SK-N-SH (cell line): ENCODE measurements around the gene PAXIP1. TPM values are rescaled to one million over a fixed set of nuclear protein-coding genes. Genes with fewer than 3 reads are reported as not detected.

Experiments used
- CTCF ChIA-PET: fragments of 300-600, 350-600 bp; formaldehyde crosslinking; extraction: SDS; loops from one replicate; lab custom pipeline; 2021; lab: Yijun Ruan, JAX
- POLR2A ChIA-PET: fragments of 350-600 bp; sonication (Branson Sonifier 250); formaldehyde crosslinking; extraction: SDS; loops from one replicate; lab custom pipeline; 2020; ENCODE audit warnings: antibody characterized with exemption, inconsistent platforms; lab: Yijun Ruan, JAX
- DNase-seq: peaks from one replicate; pipeline ENCODE4 v3.0.0; 2012
- H2AFZ ChIP-seq: fragments of 200-600 bp; sonication (generic); 2 replicates; pipeline ENCODE4 v1.8.1; 2016; ENCODE audit warnings: antibody characterized with exemption, mild to moderate bottlenecking, low read depth
- H3F3A ChIP-seq: fragments of 200-600 bp; sonication (generic); replicated peaks from 2 replicates; pipeline ENCODE3; 2016; ENCODE audit warnings: antibody characterized with exemption, mild to moderate bottlenecking; ENCODE audit not compliant: insufficient read depth
- H3K27ac ChIP-seq, 2 experiments: fragments of 200-500 bp in 1 of 2; fragments of 200-600 bp in 1 of 2; sonication (Bioruptor generic) in 1 of 2; sonication (generic), shearing (Covaris generic) in 1 of 2; 2 replicates each; pipeline versions ENCODE4 v1.5.1 to v1.6.1; 2014 to 2016; ENCODE audit warnings: low read depth in 2 of 2, inconsistent platforms in 1 of 2, low read length in 1 of 2, mild to moderate bottlenecking in 1 of 2, mixed read lengths in 1 of 2
- H3K27me3 ChIP-seq: fragments of 200-600 bp; sonication (generic), shearing (Covaris generic); 2 replicates; pipeline ENCODE4 v1.6.1; 2016; ENCODE audit warnings: mixed run types; ENCODE audit not compliant: insufficient read depth
- H3K36me3 ChIP-seq, 2 experiments: fragments of 200-500 bp in 1 of 2; fragments of 200-600 bp in 1 of 2; sonication (Bioruptor generic) in 1 of 2; sonication (generic) in 1 of 2; replicated peaks in 1 of 2; 2 replicates each; pipeline versions ENCODE3 to v1.5.1; 2014 to 2016; ENCODE audit warnings: low read length in 1 of 2, mild to moderate bottlenecking in 1 of 2; ENCODE audit not compliant: insufficient read depth in 2 of 2, control insufficient read depth in 1 of 2
- H3K4me1 ChIP-seq, 2 experiments: fragments of 200-500 bp in 1 of 2; fragments of 200-600 bp in 1 of 2; sonication (Bioruptor generic) in 1 of 2; sonication (generic), shearing (Covaris generic) in 1 of 2; 2 replicates each; pipeline versions ENCODE4 v1.5.1 to v1.6.1; 2014 to 2016; ENCODE audit warnings: low read depth in 1 of 2, low read length in 1 of 2, mixed run types in 1 of 2; ENCODE audit not compliant: insufficient read depth in 2 of 2, control insufficient read depth in 1 of 2
- H3K4me2 ChIP-seq: fragments of 200-600 bp; sonication (generic), shearing (Covaris generic); 2 replicates; pipeline ENCODE4 v1.6.1; 2017; ENCODE audit warnings: mixed run types
- H3K4me3 ChIP-seq, 2 experiments: fragments of 200-500 bp in 1 of 2; fragments of 200-600 bp in 1 of 2; sonication (Bioruptor generic) in 1 of 2; sonication (generic), shearing (Covaris generic) in 1 of 2; 2 replicates each; pipeline versions ENCODE4 v1.5.1 to v1.8.1; 2014 to 2016; ENCODE audit warnings: low read depth in 2 of 2, inconsistent platforms in 1 of 2, low read length in 1 of 2, mild to moderate bottlenecking in 1 of 2, mixed read lengths in 1 of 2, moderate library complexity in 1 of 2
- H3K79me2 ChIP-seq: fragments of 200-600 bp; sonication (generic); 2 replicates; pipeline ENCODE4 v1.8.1; 2017; ENCODE audit warnings: mild to moderate bottlenecking; ENCODE audit not compliant: insufficient read depth
- H3K9ac ChIP-seq: fragments of 200-600 bp; sonication (generic); 2 replicates; pipeline ENCODE4 v1.6.1; 2017; ENCODE audit warnings: mixed run types
- H3K9me2 ChIP-seq: fragments of 200-600 bp; sonication (generic); 2 replicates; pipeline ENCODE4 v1.6.1; 2017; ENCODE audit warnings: mixed run types
- H3K9me3 ChIP-seq: fragments of 200-600 bp; sonication (generic); 2 replicates; pipeline ENCODE4 v1.6.1; 2017; ENCODE audit warnings: mixed run types, mild to moderate bottlenecking, moderate library complexity
- H4K20me1 ChIP-seq: fragments of 200-600 bp; sonication (generic); 2 replicates; pipeline ENCODE4 v1.6.1; 2017; ENCODE audit warnings: mild to moderate bottlenecking, mixed run types; ENCODE audit not compliant: insufficient read depth
- CHD2 ChIP-seq: fragments of 150-350 bp; IDR thresholded peaks from 2 replicates; pipeline ENCODE4 v1.6.1; 2018; ENCODE audit warnings: low read length; ENCODE audit not compliant: partially characterized antibody
- EP300 ChIP-seq, 2 experiments: IDR thresholded peaks; 2 replicates each; pipeline versions ENCODE4 v1.4.0 to v1.6.1; 2012; ENCODE audit warnings: borderline replicate concordance in 1 of 2, low read depth in 1 of 2, low read length in 1 of 2
- EZH2phosphoT487 ChIP-seq: fragments of 200-600 bp; sonication (generic); IDR thresholded peaks from 2 replicates; pipeline ENCODE4 v1.6.1; 2017; ENCODE audit warnings: low read depth, mixed run types, mild to moderate bottlenecking, antibody characterized with exemption, moderate library complexity, borderline replicate concordance
- FOXJ3 ChIP-seq: sonication (generic); formaldehyde crosslinking; IDR thresholded peaks from 2 replicates; pipeline ENCODE4 v1.5.1; 2020; ENCODE audit warnings: mild to moderate bottlenecking, missing genetic modification reagents
- FOXM1 ChIP-seq: IDR thresholded peaks from 2 replicates; pipeline ENCODE4 v1.4.0; 2012; ENCODE audit warnings: low read depth, mild to moderate bottlenecking
- MAX ChIP-seq: IDR thresholded peaks from 2 replicates; pipeline ENCODE4 v1.4.0; 2012; ENCODE audit warnings: low read depth
- MEF2A ChIP-seq: IDR thresholded peaks from 2 replicates; pipeline ENCODE4 v1.4.0; 2012; ENCODE audit warnings: low read depth, borderline replicate concordance
- MXI1 ChIP-seq: IDR thresholded peaks from 2 replicates; pipeline ENCODE4 v1.6.1; 2012; ENCODE audit warnings: mild to moderate bottlenecking, low read depth, low read length, improper control_type of control experiment
- POLR2AphosphoS5 ChIP-seq: IDR thresholded peaks from 2 replicates; pipeline ENCODE4 v1.6.1; 2012; ENCODE audit warnings: low read depth, low read length
- RCOR1 ChIP-seq: fragments of 150-350 bp; IDR thresholded peaks from 2 replicates; pipeline ENCODE4 v1.6.1; 2017; ENCODE audit warnings: antibody characterized with exemption, low read length
- RFX5 ChIP-seq: IDR thresholded peaks from 2 replicates; pipeline ENCODE4 v1.6.1; 2012; ENCODE audit warnings: mild to moderate bottlenecking, improper control_type of control experiment, low read length
- TAF1 ChIP-seq: IDR thresholded peaks from 2 replicates; pipeline ENCODE4 v1.6.1; 2012; ENCODE audit warnings: low read depth, mild to moderate bottlenecking, low read length, moderate library complexity, borderline replicate concordance
- TCF12 ChIP-seq: IDR thresholded peaks from 2 replicates; pipeline ENCODE4 v1.4.0; 2012
- USF1 ChIP-seq: IDR thresholded peaks from 2 replicates; pipeline ENCODE4 v1.4.0; 2012; ENCODE audit warnings: low read depth, borderline replicate concordance
- WGBS: methylation state at CpG from one replicate; pipeline ENCODE4 v1.1.6; 2017; ENCODE audit warnings: low lambda C conversion rate; 5-methylcytosine and 5-hydroxymethylcytosine counted together
- polyA plus RNA-seq, 3 experiments: library from polyadenylated mRNA; depleted of rRNA; stranded (reverse); fragments of >200 nt; gene quantifications; 2 replicates each; pipeline ENCODE4 v1.2.3, GENCODE V29; 2012
- TF ChIP-seq, protein P1 (sequence below): fragments of 150-350 bp; IDR thresholded peaks from 2 replicates; pipeline ENCODE4 v1.6.1; 2016; ENCODE audit warnings: mild to moderate bottlenecking, low read depth, low read length
- TF ChIP-seq, protein P2 (sequence below): IDR thresholded peaks from 2 replicates; pipeline ENCODE4 v1.6.1; 2012; ENCODE audit warnings: mild to moderate bottlenecking, low read depth, low read length, moderate library complexity

The PAXIP1 gene
- polyA plus RNA-seq, 1 of the 3 experiments (the other 2 are of a cell fraction): 9.2 TPM

GRCh38 chr7:154973381-154973780, 29.5 kb downstream of the PAXIP1 start (continued):
- TF ChIP-seq, protein P1, sequence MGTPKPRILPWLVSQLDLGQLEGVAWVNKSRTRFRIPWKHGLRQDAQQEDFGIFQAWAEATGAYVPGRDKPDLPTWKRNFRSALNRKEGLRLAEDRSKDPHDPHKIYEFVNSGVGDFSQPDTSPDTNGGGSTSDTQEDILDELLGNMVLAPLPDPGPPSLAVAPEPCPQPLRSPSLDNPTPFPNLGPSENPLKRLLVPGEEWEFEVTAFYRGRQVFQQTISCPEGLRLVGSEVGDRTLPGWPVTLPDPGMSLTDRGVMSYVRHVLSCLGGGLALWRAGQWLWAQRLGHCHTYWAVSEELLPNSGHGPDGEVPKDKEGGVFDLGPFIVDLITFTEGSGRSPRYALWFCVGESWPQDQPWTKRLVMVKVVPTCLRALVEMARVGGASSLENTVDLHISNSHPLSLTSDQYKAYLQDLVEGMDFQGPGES: no peak

DNA sequence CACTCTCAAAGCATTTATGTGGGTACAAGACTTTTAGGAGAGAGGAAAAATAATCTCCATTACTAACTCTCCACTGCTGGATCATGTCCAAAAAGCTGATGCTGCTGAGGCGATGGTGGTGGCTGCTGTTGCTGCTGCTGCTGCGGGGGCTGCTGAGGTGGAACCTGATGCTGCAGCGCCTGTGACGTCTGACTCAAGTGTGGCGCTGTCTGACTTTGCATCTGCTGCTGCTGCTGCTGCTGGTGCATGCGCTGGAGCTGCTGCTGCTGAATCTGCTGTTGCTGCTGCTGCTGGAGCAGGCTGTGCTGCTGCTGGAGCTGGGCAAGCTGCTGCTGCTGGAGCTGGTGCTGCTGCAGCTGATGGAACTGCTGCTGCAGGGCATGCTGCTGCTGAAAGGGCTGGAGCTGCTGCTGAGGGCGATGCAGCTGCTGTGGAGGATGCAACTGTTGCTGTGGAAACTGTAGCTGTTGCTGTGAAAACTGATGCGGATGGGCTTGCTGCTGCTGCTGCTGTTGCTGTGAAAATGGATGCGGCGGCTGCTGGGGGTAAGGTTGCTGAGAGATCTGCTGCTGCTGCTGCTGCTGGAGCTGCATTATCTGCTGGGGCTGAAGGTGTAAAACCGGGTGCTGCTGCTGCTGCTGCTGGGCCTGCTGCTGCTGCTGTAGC, 34.5 kb downstream of the PAXIP1 start:
- Histone ChIP-seq H3K27ac (no peak overlapping the region), H3K4me1 (peaks cover 0 to 7% of the 10 kb centered on the region in 2 experiments; a peak in 1 of 4 replicates), H4K20me1 (no peaks in the 10 kb centered on the region), H3K9me3 (no peaks in the 10 kb centered on the region), H3K4me2 (no peak overlapping the region), H3F3A (no peaks in the 10 kb centered on the region), H2AFZ (no peak overlapping the region), H3K79me2 (no peaks in the 10 kb centered on the region), H3K9ac (no peak overlapping the region), H3K36me3 (peaks cover 29 to 78% of the 10 kb centered on the region in 2 experiments), H3K9me2 (no peaks in the 10 kb centered on the region), H3K27me3 (no peaks in the 10 kb centered on the region), H3K4me3 (no peak overlapping the region)
- 85% methylated on average over 9 of the region's 11 CpGs for WGBS
- TF ChIP-seq EZH2phosphoT487: no peak
- TF ChIP-seq MEF2A: no peak
- TF ChIP-seq, protein P1: no peak
- TF ChIP-seq RCOR1: no peak
- no peak for TF ChIP-seq FOXM1
- no peak for TF ChIP-seq CHD2
- CTCF ChIA-PET: interaction anchor here (1.5 to 3.0 kb wide), 3 partner anchors 16 to 41 kb away, joined by 4 to 18 read pairs (median 12); no protein-coding TSS in a partner anchor
- DNase-seq: peak; percentile 32
- POLR2A ChIA-PET: no interaction called here

GRCh38 chr7:154967401-154967955, 35.4 kb downstream of the PAXIP1 start:
- no peak for DNase-seq

More at GRCh38 chr7:154967401-154967955, 35.4 kb downstream of the PAXIP1 start:
- H3K9me3 ChIP-seq: no peaks in the 10 kb centered on the region
- POLR2A ChIA-PET: no interaction called here
- no peaks in the 10 kb centered on the region for H3K27me3 ChIP-seq
- H2AFZ ChIP-seq: no peak overlapping the region
- no peaks in the 10 kb centered on the region for H4K20me1 ChIP-seq
- H3K4me2 ChIP-seq: no peak overlapping the region
- 99% methylated on average over 3 of the region's 3 CpGs for WGBS
- H3K79me2 ChIP-seq: no peaks in the 10 kb centered on the region
- CTCF ChIA-PET: interaction anchor here (1.5 to 3.0 kb wide), 4 partner anchors 15 to 40 kb away, joined by 4 to 18 read pairs (median 8); no protein-coding TSS in a partner anchor
- H3K27ac ChIP-seq: no peak overlapping the region
- peaks cover 34 to 76% of the 10 kb centered on the region in 2 experiments for H3K36me3 ChIP-seq
- peaks cover 0 to 7% of the 10 kb centered on the region in 2 experiments; a peak in 1 of 4 replicates for H3K4me1 ChIP-seq
- TF ChIP-seq POLR2AphosphoS5 (no peak), MXI1 (no peak), FOXJ3 (CRISPR knock-in tag) (no peak), MAX (no peak), EZH2phosphoT487 (no peak), TCF12 (no peak), TAF1 (no peak), RFX5 (no peak), EP300 (IDR thresholded peaks at IDR 0.05; ENCODE audit: borderline replicate concordance in 1 of 2, low read depth in 1 of 2, low read length in 1 of 2) (no peak), USF1 (no peak)
- TF ChIP-seq, protein P2, sequence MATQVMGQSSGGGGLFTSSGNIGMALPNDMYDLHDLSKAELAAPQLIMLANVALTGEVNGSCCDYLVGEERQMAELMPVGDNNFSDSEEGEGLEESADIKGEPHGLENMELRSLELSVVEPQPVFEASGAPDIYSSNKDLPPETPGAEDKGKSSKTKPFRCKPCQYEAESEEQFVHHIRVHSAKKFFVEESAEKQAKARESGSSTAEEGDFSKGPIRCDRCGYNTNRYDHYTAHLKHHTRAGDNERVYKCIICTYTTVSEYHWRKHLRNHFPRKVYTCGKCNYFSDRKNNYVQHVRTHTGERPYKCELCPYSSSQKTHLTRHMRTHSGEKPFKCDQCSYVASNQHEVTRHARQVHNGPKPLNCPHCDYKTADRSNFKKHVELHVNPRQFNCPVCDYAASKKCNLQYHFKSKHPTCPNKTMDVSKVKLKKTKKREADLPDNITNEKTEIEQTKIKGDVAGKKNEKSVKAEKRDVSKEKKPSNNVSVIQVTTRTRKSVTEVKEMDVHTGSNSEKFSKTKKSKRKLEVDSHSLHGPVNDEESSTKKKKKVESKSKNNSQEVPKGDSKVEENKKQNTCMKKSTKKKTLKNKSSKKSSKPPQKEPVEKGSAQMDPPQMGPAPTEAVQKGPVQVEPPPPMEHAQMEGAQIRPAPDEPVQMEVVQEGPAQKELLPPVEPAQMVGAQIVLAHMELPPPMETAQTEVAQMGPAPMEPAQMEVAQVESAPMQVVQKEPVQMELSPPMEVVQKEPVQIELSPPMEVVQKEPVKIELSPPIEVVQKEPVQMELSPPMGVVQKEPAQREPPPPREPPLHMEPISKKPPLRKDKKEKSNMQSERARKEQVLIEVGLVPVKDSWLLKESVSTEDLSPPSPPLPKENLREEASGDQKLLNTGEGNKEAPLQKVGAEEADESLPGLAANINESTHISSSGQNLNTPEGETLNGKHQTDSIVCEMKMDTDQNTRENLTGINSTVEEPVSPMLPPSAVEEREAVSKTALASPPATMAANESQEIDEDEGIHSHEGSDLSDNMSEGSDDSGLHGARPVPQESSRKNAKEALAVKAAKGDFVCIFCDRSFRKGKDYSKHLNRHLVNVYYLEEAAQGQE: no peak
- H3K4me3 ChIP-seq: no peak overlapping the region
- H3K9me2 ChIP-seq: no peaks in the 10 kb centered on the region
- no peak overlapping the region for H3K9ac ChIP-seq
- H3F3A ChIP-seq: no peaks in the 10 kb centered on the region
